SK-N-MC (cell line): Measurements from ENCODE around the gene ITPRIPL1.

Experiments
- DNase-seq: peaks from one replicate; pipeline ENCODE4 v3.0.0-alpha.2; 2011; ENCODE audit warnings: low read depth, low spot score
- H3K27ac ChIP-seq: fragments of 200-600 bp; sonication (generic); 2 replicates; pipeline ENCODE4 v1.5.1; 2016; ENCODE audit warnings: mixed run types
- H3K36me3 ChIP-seq: fragments of 200-600 bp; sonication (generic); 2 replicates; pipeline ENCODE4 v1.6.1; 2017; ENCODE audit warnings: antibody characterized with exemption, low read length, mixed read lengths; ENCODE audit not compliant: insufficient read depth
- H3K4me3 ChIP-seq: fragments of 200-600 bp; sonication (generic); 2 replicates; pipeline ENCODE4 v1.5.1; 2016
- H3K9ac ChIP-seq: fragments of 200-600 bp; sonication (generic); 2 replicates; pipeline ENCODE4 v1.8.0; 2017; ENCODE audit warnings: mixed run types, mixed read lengths; ENCODE audit not compliant: insufficient read length
- H3K9me3 ChIP-seq: fragments of 200-600 bp; sonication (generic); 2 replicates; pipeline ENCODE4 v1.6.1; 2017; ENCODE audit warnings: low read depth, mild to moderate bottlenecking, antibody characterized with exemption, low read length, moderate library complexity, mixed read lengths
- EZH2 ChIP-seq: fragments of 200-600 bp; sonication (generic); IDR thresholded peaks from one replicate; pipeline ENCODE4 v1.6.1; 2017; ENCODE audit warnings: antibody characterized with exemption
- FOXP2 ChIP-seq: optimal IDR thresholded peaks from 2 replicates; pipeline ENCODE3; 2011; ENCODE audit warnings: mild to moderate bottlenecking, moderate library complexity; ENCODE audit not compliant: insufficient read depth; ENCODE audit errors: extremely low read length, control extremely low read depth
- POLR2AphosphoS5 ChIP-seq: IDR thresholded peaks from 2 replicates; pipeline ENCODE4 v1.6.1; 2012; ENCODE audit warnings: mild to moderate bottlenecking, low read depth, low read length, borderline replicate concordance

Gene ITPRIPL1

GRCh38 chr2:96326990-96327820 lies 2.1 kb downstream of the ITPRIPL1 start:
- H3K27ac ChIP-seq: no peak overlapping the region
- peaks cover 28% of the 10 kb centered on the region for H3K36me3 ChIP-seq
- H3K4me3 ChIP-seq: no peak overlapping the region
- H3K9ac ChIP-seq: no peak overlapping the region
- H3K9me3 ChIP-seq: no peaks in the 10 kb centered on the region
- no peak for DNase-seq
- TF ChIP-seq EZH2 (no peak), FOXP2 (no peak), POLR2AphosphoS5 (no peak)

GRCh38 chr2:96329456-96329855 lies 4.3 kb downstream of the ITPRIPL1 start:
- Histone ChIP-seq H3K4me3 (no peak overlapping the region), H3K9ac (no peak overlapping the region), H3K27ac (no peak overlapping the region), H3K9me3 (no peaks in the 10 kb centered on the region), H3K36me3 (peaks cover 28% of the 10 kb centered on the region)
- DNase-seq: no peak
- TF ChIP-seq EZH2: no peak

- DNase-seq: no peak
- Histone ChIP-seq H3K9ac (no peak overlapping the region), H3K9me3 (no peaks in the 10 kb centered on the region), H3K27ac (no peak overlapping the region), H3K36me3 (peaks cover 28% of the 10 kb centered on the region), H3K4me3 (no peak overlapping the region)
- no peak for TF ChIP-seq EZH2
Observed at GRCh38 chr2:96329874-96330273, 4.8 kb downstream of the ITPRIPL1 start.

- Histone ChIP-seq H3K9me3 (no peaks in the 10 kb centered on the region), H3K9ac (no peak overlapping the region), H3K4me3 (no peak overlapping the region), H3K36me3 (peaks cover 28% of the 10 kb centered on the region), H3K27ac (no peak overlapping the region)
- no peak for TF ChIP-seq EZH2
- no peak for TF ChIP-seq FOXP2
- no peak for DNase-seq
Observed at GRCh38 chr2:96330407-96330806, 5.3 kb downstream of the ITPRIPL1 start.

GRCh38 chr2:96333708-96334107 lies 8.6 kb downstream of the ITPRIPL1 start:
- TF ChIP-seq POLR2AphosphoS5: no peak
- TF ChIP-seq EZH2: no peak
- no peak for TF ChIP-seq FOXP2
- H3K36me3 ChIP-seq: peaks cover 8% of the 10 kb centered on the region
- no peak overlapping the region for H3K27ac ChIP-seq
- H3K4me3 ChIP-seq: no peak overlapping the region
- no peak overlapping the region for H3K9ac ChIP-seq
- no peaks in the 10 kb centered on the region for H3K9me3 ChIP-seq
- DNase-seq: no peak

GRCh38 chr2:96336104-96336775 lies 11.1 kb downstream of the ITPRIPL1 start:
- Histone ChIP-seq H3K36me3 (peaks cover 18% of the 10 kb centered on the region), H3K9me3 (no peaks in the 10 kb centered on the region), H3K27ac (peak overlapping the region; percentile 63; the same call in 1 of the 2 replicates), H3K9ac (peak overlapping the region; percentile 94), H3K4me3 (peak overlapping the region; percentile 88)
- DNase-seq: no peak
- no peak for TF ChIP-seq EZH2
- TF ChIP-seq FOXP2: no peak
- peak; percentile 84 for TF ChIP-seq POLR2AphosphoS5

- Histone ChIP-seq H3K4me3 (peak overlapping the region; percentile 88), H3K9ac (peak overlapping the region; percentile 94), H3K36me3 (peaks cover 24% of the 10 kb centered on the region), H3K27ac (no peak overlapping the region), H3K9me3 (no peaks in the 10 kb centered on the region)
- no peak for TF ChIP-seq FOXP2
- no peak for TF ChIP-seq EZH2
- no peak for TF ChIP-seq POLR2AphosphoS5
- no peak for DNase-seq
Observed at GRCh38 chr2:96336873-96337272, 11.8 kb downstream of the ITPRIPL1 start.

GRCh38 chr2:96340493-96341414 lies 15.6 kb downstream of the ITPRIPL1 start:
- DNase-seq: no peak
- Histone ChIP-seq H3K36me3 (peaks cover 63% of the 10 kb centered on the region), H3K9ac (no peak overlapping the region), H3K27ac (no peak overlapping the region), H3K4me3 (no peak overlapping the region), H3K9me3 (no peaks in the 10 kb centered on the region)
- no peak for TF ChIP-seq POLR2AphosphoS5
- no peak for TF ChIP-seq EZH2
- TF ChIP-seq FOXP2: no peak
